PC-9 (cell line): ENCODE results near the gene SAMD8.

Experiments used
- EZH2 ChIP-seq: fragments of 200-600 bp; sonication (generic); IDR thresholded peaks from 2 replicates; pipeline ENCODE4 v1.8.0; 2017; ENCODE audit warnings: antibody characterized with exemption, low read depth
- TF ChIP-seq, protein P1 (sequence below): fragments of 200-600 bp; sonication (generic); conservative IDR thresholded peaks from 2 replicates; pipeline ENCODE4 v1.6.1; 2017; ENCODE audit warnings: mixed run types, antibody characterized with exemption, mild to moderate bottlenecking, moderate library complexity

DNA sequence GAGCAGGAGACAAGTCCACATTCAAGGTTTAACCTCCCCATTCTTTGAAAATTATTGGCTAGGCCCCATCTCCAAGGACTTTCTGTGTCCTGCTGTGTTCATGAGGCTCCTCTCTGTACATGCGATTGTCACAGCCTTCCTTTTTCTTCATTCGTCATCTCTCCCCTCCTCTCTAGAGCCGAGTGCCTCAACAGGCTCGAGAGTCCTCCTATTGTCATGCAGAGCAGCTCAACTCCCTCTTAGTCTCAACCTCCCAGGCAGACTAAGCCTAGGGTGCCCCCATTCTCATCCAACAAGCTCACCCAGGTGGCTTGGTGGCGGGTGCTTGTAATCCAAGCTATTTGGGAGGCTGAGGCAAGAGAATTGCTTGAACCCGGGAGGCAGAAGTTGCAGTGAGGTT is 35.1 kb upstream of the SAMD8 start:
- TF ChIP-seq, protein P1, sequence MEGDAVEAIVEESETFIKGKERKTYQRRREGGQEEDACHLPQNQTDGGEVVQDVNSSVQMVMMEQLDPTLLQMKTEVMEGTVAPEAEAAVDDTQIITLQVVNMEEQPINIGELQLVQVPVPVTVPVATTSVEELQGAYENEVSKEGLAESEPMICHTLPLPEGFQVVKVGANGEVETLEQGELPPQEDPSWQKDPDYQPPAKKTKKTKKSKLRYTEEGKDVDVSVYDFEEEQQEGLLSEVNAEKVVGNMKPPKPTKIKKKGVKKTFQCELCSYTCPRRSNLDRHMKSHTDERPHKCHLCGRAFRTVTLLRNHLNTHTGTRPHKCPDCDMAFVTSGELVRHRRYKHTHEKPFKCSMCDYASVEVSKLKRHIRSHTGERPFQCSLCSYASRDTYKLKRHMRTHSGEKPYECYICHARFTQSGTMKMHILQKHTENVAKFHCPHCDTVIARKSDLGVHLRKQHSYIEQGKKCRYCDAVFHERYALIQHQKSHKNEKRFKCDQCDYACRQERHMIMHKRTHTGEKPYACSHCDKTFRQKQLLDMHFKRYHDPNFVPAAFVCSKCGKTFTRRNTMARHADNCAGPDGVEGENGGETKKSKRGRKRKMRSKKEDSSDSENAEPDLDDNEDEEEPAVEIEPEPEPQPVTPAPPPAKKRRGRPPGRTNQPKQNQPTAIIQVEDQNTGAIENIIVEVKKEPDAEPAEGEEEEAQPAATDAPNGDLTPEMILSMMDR = no peak
- no peak for TF ChIP-seq EZH2
